Endothelial cell (in vitro differentiated cells): Measurements from ENCODE around the gene SELENOK. TPM values are rescaled to one million over a fixed set of nuclear protein-coding genes. Genes with fewer than 3 reads are reported as not detected.
A peak's percentile ranks its signal among the peaks of the same experiment; 100 is the strongest.

ENCODE experiments used
- DNase-seq: peaks from one replicate; pipeline ENCODE4 v3.0.0; 2021; ENCODE audit warnings: low spot score
- H3K27ac Mint-ChIP-seq: one replicate; pipeline ENCODE4 v1.8.0; 2021; ENCODE audit warnings: mixed read lengths, inconsistent platforms; ENCODE audit not compliant: unreplicated experiment
- H3K27me3 Mint-ChIP-seq: one replicate; pipeline ENCODE4 v1.8.0; 2021; ENCODE audit warnings: mild to moderate bottlenecking, moderate library complexity, mixed read lengths, inconsistent platforms; ENCODE audit not compliant: unreplicated experiment
- H3K36me3 Mint-ChIP-seq: one replicate; pipeline ENCODE4 v1.8.0; 2021; ENCODE audit warnings: mild to moderate bottlenecking, low read depth, mixed read lengths, inconsistent platforms; ENCODE audit not compliant: unreplicated experiment
- H3K4me1 Mint-ChIP-seq: one replicate; pipeline ENCODE4 v1.8.0; 2021; ENCODE audit warnings: mild to moderate bottlenecking, mixed read lengths, inconsistent platforms; ENCODE audit not compliant: unreplicated experiment
- H3K4me3 Mint-ChIP-seq: one replicate; pipeline ENCODE4 v1.8.0; 2021; ENCODE audit warnings: mild to moderate bottlenecking, mixed read lengths, inconsistent platforms; ENCODE audit not compliant: unreplicated experiment
- H3K9me3 Mint-ChIP-seq: one replicate; pipeline ENCODE4 v1.8.0; 2021; ENCODE audit warnings: mixed read lengths, inconsistent platforms; ENCODE audit not compliant: unreplicated experiment
- CTCF ChIP-seq: fragments of 200-600 bp; sonication (generic); IDR thresholded peaks from one replicate; pipeline ENCODE4 v1.5.0; 2021; ENCODE audit warnings: antibody characterized with exemption; ENCODE audit not compliant: unreplicated experiment
- total RNA-seq: library from RNA; stranded (reverse); fragmentation: NEBNext Ultra II Directional; extraction: Animal tissue kit (Norgen Biotek cat#: 25700); gene quantifications from one replicate; pipeline ENCODE4 v1.2.1, GENCODE V29; 2021; ENCODE audit not compliant: unreplicated experiment

Gene SELENOK
- total RNA-seq, 1 donor from 2014 or later = 36.6 TPM

- peak overlapping the region; percentile 87 for H3K27ac Mint-ChIP-seq
- no peak for TF ChIP-seq CTCF
- H3K4me1 Mint-ChIP-seq = peaks cover 18% of the 10 kb centered on the region
- DNase-seq = no peak
- peak overlapping the region; percentile 97 for H3K4me3 Mint-ChIP-seq
- peaks cover 35% of the 10 kb centered on the region for H3K36me3 Mint-ChIP-seq
- no peaks in the 10 kb centered on the region for H3K9me3 Mint-ChIP-seq
- peaks cover 7% of the 10 kb centered on the region for H3K27me3 Mint-ChIP-seq
Observed at GRCh38 chr3:53880396-53881345, 11.0 kb downstream of the SELENOK start.

GRCh38 chr3:53865732-53866499 lies 25.7 kb downstream of the SELENOK start:
- H3K36me3 Mint-ChIP-seq = peaks cover 22% of the 10 kb centered on the region

GRCh38 chr3:53863145-53863544 lies 28.5 kb downstream of the SELENOK start:
- no peaks in the 10 kb centered on the region for H3K4me1 Mint-ChIP-seq
- no peak for DNase-seq
- H3K4me3 Mint-ChIP-seq = no peak overlapping the region
- H3K27ac Mint-ChIP-seq = no peak overlapping the region
- H3K9me3 Mint-ChIP-seq = no peaks in the 10 kb centered on the region
- peaks cover 18% of the 10 kb centered on the region for H3K36me3 Mint-ChIP-seq
- H3K27me3 Mint-ChIP-seq = peaks cover 3% of the 10 kb centered on the region
- TF ChIP-seq CTCF = no peak

More at GRCh38 chr3:53865732-53866499, 25.7 kb downstream of the SELENOK start:
- DNase-seq = no peak
- no peak for TF ChIP-seq CTCF
- Mint-ChIP-seq H3K4me1 (no peaks in the 10 kb centered on the region), H3K4me3 (no peak overlapping the region), H3K27me3 (no peaks in the 10 kb centered on the region), H3K9me3 (no peaks in the 10 kb centered on the region), H3K27ac (no peak overlapping the region)

GRCh38 chr3:53862241-53862640 lies 29.4 kb downstream of the SELENOK start:
- Mint-ChIP-seq H3K4me3 (no peak overlapping the region), H3K4me1 (peaks cover 2% of the 10 kb centered on the region), H3K9me3 (no peaks in the 10 kb centered on the region), H3K36me3 (peaks cover 14% of the 10 kb centered on the region), H3K27me3 (peaks cover 3% of the 10 kb centered on the region), H3K27ac (no peak overlapping the region)
- DNase-seq = no peak
- no peak for TF ChIP-seq CTCF
